ENCODE data around the gene EFCAB8.

EFCAB8 gene

DNA sequence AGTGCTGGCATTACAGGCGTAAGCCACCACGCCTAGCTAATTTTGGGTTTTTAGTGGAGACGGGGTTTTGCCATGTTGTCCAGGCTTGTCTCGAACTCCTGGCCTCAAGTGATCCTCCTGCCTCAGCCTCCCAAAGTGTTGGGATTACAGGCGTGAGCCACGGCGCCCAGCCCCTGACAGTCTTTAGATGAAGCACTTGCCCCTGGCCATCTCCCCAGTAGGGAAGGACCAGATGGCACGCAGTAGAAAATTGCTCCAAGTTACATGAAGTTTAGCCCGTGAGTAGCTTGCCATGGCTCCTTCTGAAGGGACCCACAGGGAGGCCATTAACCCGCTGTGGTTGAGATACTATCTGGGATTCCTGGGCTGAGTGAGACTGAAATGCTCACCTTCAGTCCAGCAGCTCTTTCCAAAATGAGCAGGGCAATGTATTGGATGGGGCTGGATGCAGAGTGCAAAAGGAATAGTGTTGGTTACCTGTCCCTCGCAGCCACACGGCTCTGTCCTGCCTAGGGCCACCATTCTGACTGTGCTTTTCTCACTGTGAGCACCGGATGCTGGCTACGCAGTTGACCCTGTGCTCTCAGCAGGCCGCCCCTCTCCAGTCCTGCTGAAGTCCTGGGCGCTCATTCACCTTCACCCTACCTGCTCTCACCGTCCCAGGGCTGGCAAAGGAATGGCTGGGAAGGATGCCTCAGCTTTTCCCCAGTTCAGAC lies 66.9 kb downstream of the EFCAB8 start:
- TF ChIP-seq, protein P1, sequence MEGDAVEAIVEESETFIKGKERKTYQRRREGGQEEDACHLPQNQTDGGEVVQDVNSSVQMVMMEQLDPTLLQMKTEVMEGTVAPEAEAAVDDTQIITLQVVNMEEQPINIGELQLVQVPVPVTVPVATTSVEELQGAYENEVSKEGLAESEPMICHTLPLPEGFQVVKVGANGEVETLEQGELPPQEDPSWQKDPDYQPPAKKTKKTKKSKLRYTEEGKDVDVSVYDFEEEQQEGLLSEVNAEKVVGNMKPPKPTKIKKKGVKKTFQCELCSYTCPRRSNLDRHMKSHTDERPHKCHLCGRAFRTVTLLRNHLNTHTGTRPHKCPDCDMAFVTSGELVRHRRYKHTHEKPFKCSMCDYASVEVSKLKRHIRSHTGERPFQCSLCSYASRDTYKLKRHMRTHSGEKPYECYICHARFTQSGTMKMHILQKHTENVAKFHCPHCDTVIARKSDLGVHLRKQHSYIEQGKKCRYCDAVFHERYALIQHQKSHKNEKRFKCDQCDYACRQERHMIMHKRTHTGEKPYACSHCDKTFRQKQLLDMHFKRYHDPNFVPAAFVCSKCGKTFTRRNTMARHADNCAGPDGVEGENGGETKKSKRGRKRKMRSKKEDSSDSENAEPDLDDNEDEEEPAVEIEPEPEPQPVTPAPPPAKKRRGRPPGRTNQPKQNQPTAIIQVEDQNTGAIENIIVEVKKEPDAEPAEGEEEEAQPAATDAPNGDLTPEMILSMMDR (IDR thresholded peaks at IDR 0.05), result no peak
- Histone ChIP-seq H3K4me1 (no peaks in the 10 kb centered on the region), H3K79me2 (no peaks in the 10 kb centered on the region), H3K9ac (no peak overlapping the region), H2AFZ (no peak overlapping the region), H3K9me3 (ENCODE audit: control insufficient read depth, low read length) (no peaks in the 10 kb centered on the region), H3K36me3 (ENCODE audit: control insufficient read depth, insufficient read depth, low read length) (no peaks in the 10 kb centered on the region), H3K27ac (no peak overlapping the region), H3K4me3 (ENCODE audit: low read depth, low read length) (no peak overlapping the region), H3K27me3 (ENCODE audit: control insufficient read depth, insufficient read depth, low read length) (no peaks in the 10 kb centered on the region), H3K4me2 (ENCODE audit: low read length) (no peak overlapping the region)

DNA sequence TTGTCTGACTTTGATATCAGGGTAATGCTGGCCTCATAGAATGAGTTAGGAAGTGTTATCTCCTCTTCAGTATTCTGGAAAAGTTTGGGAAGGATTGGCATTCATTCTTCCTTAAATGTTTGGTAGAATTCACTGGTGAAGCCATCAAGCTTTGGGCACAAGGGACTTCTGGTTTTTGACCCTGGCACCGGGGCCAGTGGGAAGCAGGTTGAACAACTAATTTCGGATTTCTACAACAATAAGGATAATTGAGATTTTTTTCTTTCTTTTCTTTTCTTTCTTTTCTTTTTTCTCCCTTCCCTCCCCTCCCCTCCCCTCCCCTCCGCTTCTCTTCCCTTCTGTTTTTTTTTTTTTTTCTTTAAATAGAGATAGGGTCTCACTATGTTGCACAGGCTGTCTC lies 70.4 kb downstream of the EFCAB8 start:
- H3K27ac ChIP-seq, result no peak overlapping the region
- H3K4me3 ChIP-seq (ENCODE audit: low read depth, low read length), result no peak overlapping the region
- H3K4me2 ChIP-seq (ENCODE audit: low read length), result no peak overlapping the region
- H2AFZ ChIP-seq, result no peak overlapping the region
- no peaks in the 10 kb centered on the region for H3K4me1 ChIP-seq
- H3K36me3 ChIP-seq (ENCODE audit: control insufficient read depth, insufficient read depth, low read length), result no peaks in the 10 kb centered on the region
- H3K27me3 ChIP-seq (ENCODE audit: control insufficient read depth, insufficient read depth, low read length), result no peaks in the 10 kb centered on the region
- no peak overlapping the region for H3K9ac ChIP-seq
- TF ChIP-seq, protein P1 (IDR thresholded peaks at IDR 0.05), result no peak
- no peaks in the 10 kb centered on the region for H3K79me2 ChIP-seq
- H3K9me3 ChIP-seq (ENCODE audit: control insufficient read depth, low read length), result no peaks in the 10 kb centered on the region

DNA sequence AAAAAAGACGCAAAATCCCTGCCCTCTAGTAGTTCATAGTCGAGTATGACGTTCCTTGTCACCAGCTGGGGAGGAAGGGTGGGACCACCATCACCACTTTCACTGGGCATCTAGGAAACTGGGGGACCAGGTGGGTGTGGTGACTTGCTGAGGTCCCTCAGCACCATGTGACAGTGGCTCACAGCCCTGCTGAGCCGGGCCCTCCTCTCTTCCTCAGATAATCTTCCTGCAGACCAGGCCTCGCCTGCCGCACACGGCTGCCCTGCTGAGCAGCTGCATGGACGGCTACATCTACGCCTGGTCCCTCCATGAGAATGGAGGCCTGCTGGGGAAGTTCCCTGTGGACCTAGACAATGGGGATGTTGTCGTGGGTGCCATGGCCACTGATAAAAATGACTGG lies 71.5 kb downstream of the EFCAB8 start:
- H3K79me2 ChIP-seq, result no peaks in the 10 kb centered on the region
- no peak overlapping the region for H2AFZ ChIP-seq
- TF ChIP-seq, protein P1 (IDR thresholded peaks at IDR 0.05), result no peak
- no peak overlapping the region for H3K27ac ChIP-seq
- H3K4me1 ChIP-seq, result no peaks in the 10 kb centered on the region
- no peaks in the 10 kb centered on the region for H3K27me3 ChIP-seq (ENCODE audit: control insufficient read depth, insufficient read depth, low read length)
- H3K36me3 ChIP-seq (ENCODE audit: control insufficient read depth, insufficient read depth, low read length), result no peaks in the 10 kb centered on the region
- no peak overlapping the region for H3K4me2 ChIP-seq (ENCODE audit: low read length)
- no peak overlapping the region for H3K4me3 ChIP-seq (ENCODE audit: low read depth, low read length)
- H3K9me3 ChIP-seq (ENCODE audit: control insufficient read depth, low read length), result no peaks in the 10 kb centered on the region
- no peak overlapping the region for H3K9ac ChIP-seq

DNA sequence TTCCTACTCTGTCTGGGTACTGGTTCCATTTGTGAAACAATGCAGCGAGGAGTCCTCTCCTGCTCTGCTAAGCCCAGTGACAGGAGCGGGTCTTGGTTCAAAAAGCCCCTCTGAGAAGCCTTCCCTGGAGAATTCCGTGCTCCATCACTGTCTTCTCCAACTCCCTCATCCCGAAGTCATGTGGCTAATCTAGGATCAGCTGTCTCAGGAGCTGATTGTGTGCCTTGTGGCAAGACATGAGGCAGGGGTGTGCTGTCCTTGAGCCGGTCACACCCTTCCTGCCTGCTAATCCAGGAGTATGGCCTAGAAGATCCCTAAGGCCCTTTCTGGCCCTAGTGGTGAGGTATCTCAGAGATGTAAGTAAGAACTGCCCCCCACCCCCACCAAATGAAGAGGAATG lies 72.0 kb downstream of the EFCAB8 start:
- H3K4me2 ChIP-seq (ENCODE audit: low read length), result no peak overlapping the region
- H3K36me3 ChIP-seq (ENCODE audit: control insufficient read depth, insufficient read depth, low read length), result no peaks in the 10 kb centered on the region
- TF ChIP-seq, protein P1 (IDR thresholded peaks at IDR 0.05), result no peak
- H3K9me3 ChIP-seq (ENCODE audit: control insufficient read depth, low read length), result no peaks in the 10 kb centered on the region
- H3K9ac ChIP-seq, result no peak overlapping the region
- H3K4me1 ChIP-seq, result no peaks in the 10 kb centered on the region
- no peaks in the 10 kb centered on the region for H3K27me3 ChIP-seq (ENCODE audit: control insufficient read depth, insufficient read depth, low read length)
- no peak overlapping the region for H3K4me3 ChIP-seq (ENCODE audit: low read depth, low read length)
- no peak overlapping the region for H3K27ac ChIP-seq
- no peaks in the 10 kb centered on the region for H3K79me2 ChIP-seq
- no peak overlapping the region for H2AFZ ChIP-seq

DNA sequence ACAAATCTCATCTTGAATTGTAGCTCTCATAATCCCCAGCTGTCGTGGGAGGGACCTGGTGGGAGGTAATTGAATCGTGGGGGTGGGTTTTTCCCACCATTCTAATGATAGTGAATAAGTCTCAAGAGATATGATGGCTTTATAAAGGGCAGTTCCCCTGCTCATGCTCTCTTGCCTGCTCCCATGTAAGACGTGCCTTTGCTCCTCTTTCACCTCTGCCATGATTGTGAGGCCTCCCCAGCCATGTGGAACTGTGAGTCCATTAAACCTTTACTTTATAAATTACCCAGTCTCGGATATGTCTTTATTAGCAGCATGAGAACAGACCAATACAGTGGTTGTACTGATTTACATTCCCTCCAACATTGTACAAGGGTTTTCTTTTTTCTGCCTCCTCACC lies 75.9 kb downstream of the EFCAB8 start:
- Histone ChIP-seq H3K4me1 (no peaks in the 10 kb centered on the region), H3K27me3 (ENCODE audit: control insufficient read depth, insufficient read depth, low read length) (no peaks in the 10 kb centered on the region), H3K9me3 (ENCODE audit: control insufficient read depth, low read length) (no peaks in the 10 kb centered on the region), H3K4me2 (ENCODE audit: low read length) (no peak overlapping the region), H3K36me3 (ENCODE audit: control insufficient read depth, insufficient read depth, low read length) (no peaks in the 10 kb centered on the region), H3K9ac (no peak overlapping the region), H3K79me2 (no peaks in the 10 kb centered on the region), H2AFZ (no peak overlapping the region), H3K27ac (no peak overlapping the region), H3K4me3 (ENCODE audit: low read depth, low read length) (no peak overlapping the region)
- TF ChIP-seq, protein P1 (IDR thresholded peaks at IDR 0.05), result no peak

All from parathyroid adenoma (tissue), 2 donors.